H9 (cell line): ENCODE results near the gene LYPD8. TPM values are rescaled to one million over a fixed set of nuclear protein-coding genes. Genes with fewer than 3 reads are reported as not detected.

Source experiments
- DNase-seq: peaks from one replicate; pipeline ENCODE4 v3.0.0-alpha.2; 2017
- H2AFZ ChIP-seq: one replicate; pipeline ENCODE4 v1.6.1; 2013; ENCODE audit warnings: mild to moderate bottlenecking, low read length, control low read depth, moderate library complexity
- H2AK5ac ChIP-seq: 2 replicates; pipeline ENCODE4 v1.6.1; 2013; ENCODE audit warnings: low read length, control low read depth, mixed read lengths; ENCODE audit not compliant: insufficient read length
- H2BK120ac ChIP-seq: one replicate; pipeline ENCODE4 v1.6.1; 2013; ENCODE audit warnings: low read depth, mild to moderate bottlenecking, low read length, control low read depth, inconsistent platforms; ENCODE audit not compliant: poor library complexity, severe bottlenecking
- H2BK12ac ChIP-seq: 2 replicates; pipeline ENCODE4 v1.6.1; 2013; ENCODE audit warnings: low read length, control low read depth, mixed read lengths, low read depth; ENCODE audit not compliant: insufficient read length
- H2BK15ac ChIP-seq: 2 replicates; pipeline ENCODE4 v1.6.1; 2013; ENCODE audit warnings: low read depth, low read length, control low read depth
- H2BK20ac ChIP-seq: one replicate; pipeline ENCODE4 v1.6.1; 2013; ENCODE audit warnings: low read depth, mild to moderate bottlenecking, low read length, control low read depth, inconsistent platforms; ENCODE audit not compliant: poor library complexity, severe bottlenecking
- H2BK5ac ChIP-seq: 2 replicates; pipeline ENCODE4 v1.6.1; 2013; ENCODE audit warnings: low read length, control low read depth, mixed read lengths; ENCODE audit not compliant: insufficient read length
- H3K14ac ChIP-seq: 2 replicates; pipeline ENCODE4 v1.6.1; 2013; ENCODE audit warnings: low read length, control low read depth; ENCODE audit not compliant: insufficient read depth
- H3K18ac ChIP-seq: 2 replicates; pipeline ENCODE4 v1.6.1; 2013; ENCODE audit warnings: low read depth, mild to moderate bottlenecking, mixed read lengths, low read length, control low read depth; ENCODE audit not compliant: insufficient read length
- H3K23ac ChIP-seq: 2 replicates; pipeline ENCODE4 v1.6.1; 2013; ENCODE audit warnings: low read length, control low read depth, mixed read lengths, low read depth; ENCODE audit not compliant: insufficient read length
- H3K23me2 ChIP-seq: 2 replicates; pipeline ENCODE4 v1.6.1; 2013; ENCODE audit warnings: low read depth, mild to moderate bottlenecking, mixed read lengths, low read length, control low read depth; ENCODE audit not compliant: insufficient read length, poor library complexity, severe bottlenecking
- H3K27ac ChIP-seq: 2 replicates; pipeline ENCODE4 v1.5.1; 2013; ENCODE audit warnings: low read length, control low read depth, mixed read lengths, low read depth; ENCODE audit not compliant: insufficient read length
- H3K27me3 ChIP-seq: 2 replicates; pipeline ENCODE4 v1.6.1; 2013; ENCODE audit warnings: low read length, control low read depth, inconsistent platforms; ENCODE audit not compliant: insufficient read depth
- H3K4ac ChIP-seq: 2 replicates; pipeline ENCODE4 v1.6.1; 2013; ENCODE audit warnings: low read depth, mild to moderate bottlenecking, control low read depth, inconsistent platforms, low read length, moderate library complexity
- H3K4me1 ChIP-seq: 2 replicates; pipeline ENCODE4 v1.6.1; 2013; ENCODE audit warnings: low read length, control low read depth, inconsistent platforms; ENCODE audit not compliant: insufficient read depth
- H3K4me2 ChIP-seq: 2 replicates; pipeline ENCODE4 v1.6.1; 2013; ENCODE audit warnings: low read length, control low read depth, mixed read lengths; ENCODE audit not compliant: insufficient read length, insufficient read depth
- H3K56ac ChIP-seq: 2 replicates; pipeline ENCODE4 v1.6.1; 2013; ENCODE audit warnings: low read depth, mild to moderate bottlenecking, mixed read lengths, low read length, control low read depth; ENCODE audit not compliant: insufficient read length
- H3K79me1 ChIP-seq: 2 replicates; pipeline ENCODE4 v1.6.1; 2013; ENCODE audit warnings: low read depth, mild to moderate bottlenecking, moderate library complexity, low read length, control low read depth, inconsistent platforms; ENCODE audit not compliant: insufficient read depth, poor library complexity, severe bottlenecking
- H3K79me2 ChIP-seq: 2 replicates; pipeline ENCODE4 v1.6.1; 2013; ENCODE audit warnings: low read length, control low read depth, inconsistent platforms; ENCODE audit not compliant: insufficient read depth
- H3K9ac ChIP-seq: 2 replicates; pipeline ENCODE4 v1.6.1; 2013; ENCODE audit warnings: low read length, control low read depth, mixed read lengths; ENCODE audit not compliant: insufficient read length; ENCODE audit errors: extremely low read depth
- H3K9me3 ChIP-seq: one replicate; pipeline ENCODE4 v1.6.1; 2013; ENCODE audit warnings: low read depth, low read length, inconsistent platforms; ENCODE audit not compliant: control insufficient read depth
- H3T11ph ChIP-seq: one replicate; pipeline ENCODE4 v1.6.1; 2013; ENCODE audit warnings: mild to moderate bottlenecking, low read length, control low read depth, inconsistent platforms
- H4K20me1 ChIP-seq: one replicate; pipeline ENCODE4 v1.6.1; 2013; ENCODE audit not compliant: control insufficient read depth, insufficient read length, insufficient read depth
- H4K5ac ChIP-seq: 2 replicates; pipeline ENCODE4 v1.6.1; 2013; ENCODE audit warnings: low read depth, mild to moderate bottlenecking, mixed read lengths, low read length, control low read depth; ENCODE audit not compliant: insufficient read length
- H4K8ac ChIP-seq: replicated peaks from 2 replicates; pipeline ENCODE4 v1.6.1; 2013; ENCODE audit warnings: low read length, control low read depth, mixed read lengths, low read depth; ENCODE audit not compliant: insufficient read length
- H4K91ac ChIP-seq: 2 replicates; pipeline ENCODE4 v1.6.1; 2013; ENCODE audit warnings: low read depth, mild to moderate bottlenecking, moderate library complexity, mixed read lengths, low read length, control low read depth; ENCODE audit not compliant: insufficient read length
- H3K27ac Mint-ChIP-seq, 3 experiments: 2 replicates in 2 of 3; 3 replicates in 1 of 3; pipeline ENCODE4 v1.8.0; 2020 to 2021; ENCODE audit warnings: mixed read lengths in 3 of 3, mild to moderate bottlenecking in 1 of 3, moderate library complexity in 1 of 3
- H3K27me3 Mint-ChIP-seq: 2 replicates; pipeline ENCODE4 v1.8.0; 2021; ENCODE audit warnings: low read depth, mild to moderate bottlenecking, moderate library complexity, mixed read lengths
- H3K36me3 Mint-ChIP-seq, 3 experiments: 2 replicates in 2 of 3; 3 replicates in 1 of 3; pipeline ENCODE4 v1.8.0; 2020 to 2021; ENCODE audit warnings: low read depth in 3 of 3, mixed read lengths in 3 of 3; ENCODE audit not compliant: insufficient read depth in 1 of 3
- H3K4me1 Mint-ChIP-seq, 2 experiments: 2 replicates each; pipeline ENCODE4 v1.8.0; 2020; ENCODE audit warnings: mixed read lengths in 2 of 2
- H3K4me3 Mint-ChIP-seq, 2 experiments: 2 replicates in 1 of 2; 3 replicates in 1 of 2; pipeline ENCODE4 v1.8.0; 2020 to 2021; ENCODE audit warnings: mild to moderate bottlenecking in 2 of 2, mixed read lengths in 2 of 2, moderate library complexity in 1 of 2
- H3K9me3 Mint-ChIP-seq, 2 experiments: 2 replicates in 1 of 2; 3 replicates in 1 of 2; pipeline ENCODE4 v1.8.0; 2020; ENCODE audit warnings: mild to moderate bottlenecking in 2 of 2, mixed read lengths in 2 of 2, moderate library complexity in 1 of 2
- CTCF ChIP-seq: fragments of 200-600 bp; sonication (generic); conservative IDR thresholded peaks from 3 replicates; pipeline ENCODE4 v1.8.0; 2021; ENCODE audit warnings: antibody characterized with exemption, mild to moderate bottlenecking
- WGBS: extraction: QIAGEN DNeasy Blood & Tissue Kit; methylation state at CpG from one replicate; pipeline ENCODE4 v1.1.7; 2013; ENCODE audit warnings: missing lambda C conversion rate, low lambda C conversion rate, mixed read lengths; ENCODE audit not compliant: insufficient read length; ENCODE audit errors: extremely low coverage; 5-methylcytosine and 5-hydroxymethylcytosine counted together
- total RNA-seq: library from RNA; stranded (reverse); gene quantifications from 2 replicates; pipeline ENCODE4 v1.2.1, GENCODE V29; 2021

LYPD8 gene
- total RNA-seq, 1 experiment from 2014 or later = not detected

GRCh38 chr1:248696774-248697173, 58.8 kb downstream of the LYPD8 start:
- Histone ChIP-seq H2BK5ac (no peak overlapping the region), H3K27me3 (no peaks in the 10 kb centered on the region), H3K9ac (no peak overlapping the region), H3K23me2 (no peaks in the 10 kb centered on the region), H3K14ac (no peak overlapping the region), H4K91ac (no peak overlapping the region), H4K8ac (no peak overlapping the region), H2BK15ac (no peak overlapping the region), H3K18ac (no peak overlapping the region), H2AFZ (no peak overlapping the region), H4K20me1 (no peaks in the 10 kb centered on the region), H2BK12ac (no peak overlapping the region), H2AK5ac (no peak overlapping the region), H3K23ac (no peak overlapping the region), H3K9me3 (peaks cover 76% of the 10 kb centered on the region), H3K4ac (no peak overlapping the region), H2BK120ac (no peak overlapping the region), H2BK20ac (no peak overlapping the region), H3K27ac (no peak overlapping the region), H4K5ac (no peak overlapping the region), H3K56ac (no peak overlapping the region), H3K79me1 (no peaks in the 10 kb centered on the region), H3K79me2 (no peaks in the 10 kb centered on the region), H3T11ph (no peak overlapping the region), H3K4me1 (no peaks in the 10 kb centered on the region), H3K4me2 (no peak overlapping the region)
- H3K9me3 Mint-ChIP-seq = peaks cover 81 to 82% of the 10 kb centered on the region in 2 experiments
- no peak overlapping the region for H3K27ac Mint-ChIP-seq
- WGBS = no CpG with 5 or more reads among the region's 3 CpGs
- TF ChIP-seq CTCF = no peak
- peaks cover 9 to 30% (median 12%) of the 10 kb centered on the region in 3 experiments; a peak in 6 of 7 replicates for H3K36me3 Mint-ChIP-seq
- H3K4me1 Mint-ChIP-seq = no peaks in the 10 kb centered on the region
- no peak for DNase-seq
- no peak overlapping the region for H3K4me3 Mint-ChIP-seq
- peaks cover 1% of the 10 kb centered on the region; the same call in 1 of the 2 replicates for H3K27me3 Mint-ChIP-seq
